Fibroblast of lung (primary cell): ENCODE measurements around the gene TMEM147.

Experiments used
- CTCF ChIP-seq, 2 donors: IDR thresholded peaks in 1 of 2; conservative IDR thresholded peaks in 1 of 2; 1 replicate in 1 of 2; 2 replicates in 1 of 2; pipeline ENCODE4 v1.5.1; 2011 to 2012; ENCODE audit warnings: low read length in 2 of 2, control low read depth in 1 of 2, inconsistent platforms in 1 of 2, low read depth in 1 of 2, mild to moderate bottlenecking in 1 of 2
- EZH2 ChIP-seq: IDR thresholded peaks from 2 replicates; pipeline ENCODE4 v1.5.1; 2012; ENCODE audit warnings: low read length, control low read depth, mild to moderate bottlenecking; ENCODE audit errors: missing control alignments

GRCh38 chr19:35544110-35544802, 1.2 kb upstream of the TMEM147 start:
- TF ChIP-seq CTCF (conservative IDR thresholded peaks at IDR 0.05 in 1 of 2, IDR thresholded peaks at IDR 0.05 in 1 of 2; ENCODE audit: low read depth in 1 of 2, low read length in 2 of 2) (no peak), EZH2 (no peak)
